Measurements from ENCODE around the gene ZP2.

The ZP2 gene

DNA sequence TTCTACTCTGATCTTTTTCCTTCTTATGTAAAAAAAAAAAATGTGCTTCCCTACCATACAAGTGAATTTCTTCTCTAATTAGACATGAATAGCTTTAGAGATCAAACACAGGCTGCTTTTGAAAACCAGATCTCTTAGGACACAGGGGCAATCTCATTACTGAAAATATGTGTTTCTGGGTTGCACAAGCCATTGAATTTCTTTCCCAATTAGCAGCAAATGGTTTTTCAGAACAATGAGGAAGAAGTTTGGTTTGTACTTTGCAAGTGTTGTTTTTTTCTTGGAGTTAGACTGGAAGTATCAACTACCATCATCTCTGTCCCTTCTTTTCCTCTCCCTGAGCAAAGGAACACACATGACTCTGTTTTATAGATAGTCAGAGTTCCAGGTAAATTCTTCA lies 16.5 kb upstream of the ZP2 start:
- Mint-ChIP-seq H3K36me3 (ENCODE audit: low read depth) (no peaks in the 10 kb centered on the region), H3K4me1 (ENCODE audit: low read depth) (peaks cover 3% of the 10 kb centered on the region), H3K9me3 (no peaks in the 10 kb centered on the region), H3K27me3 (ENCODE audit: low read depth) (peaks cover 52% of the 10 kb centered on the region), H3K4me3 (no peak overlapping the region), H3K27ac (no peak overlapping the region)

DNA sequence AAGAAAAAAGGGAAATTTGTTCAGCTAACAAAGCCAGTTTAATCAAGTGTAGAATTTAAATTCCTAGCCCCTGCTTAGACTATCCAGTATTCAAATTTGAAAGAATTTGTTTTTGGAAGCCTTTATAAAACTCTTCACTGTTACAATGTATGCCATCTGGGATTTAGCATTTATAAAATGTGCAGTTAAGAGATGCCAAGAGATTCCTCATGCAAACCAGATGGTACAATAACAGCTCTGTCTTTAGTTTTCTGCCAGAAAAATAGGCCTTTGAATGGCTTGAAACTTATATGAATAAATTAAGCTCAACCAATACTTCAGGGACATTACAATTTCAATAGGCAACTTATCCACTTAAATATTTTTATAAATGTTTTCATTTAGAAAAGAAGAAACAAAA lies 15.4 kb upstream of the ZP2 start:
- peaks cover 3% of the 10 kb centered on the region for H3K4me1 Mint-ChIP-seq (ENCODE audit: low read depth)
- peaks cover 54% of the 10 kb centered on the region for H3K27me3 Mint-ChIP-seq (ENCODE audit: low read depth)
- H3K4me3 Mint-ChIP-seq: no peak overlapping the region
- H3K27ac Mint-ChIP-seq: no peak overlapping the region
- H3K9me3 Mint-ChIP-seq: no peaks in the 10 kb centered on the region
- no peaks in the 10 kb centered on the region for H3K36me3 Mint-ChIP-seq (ENCODE audit: low read depth)

DNA sequence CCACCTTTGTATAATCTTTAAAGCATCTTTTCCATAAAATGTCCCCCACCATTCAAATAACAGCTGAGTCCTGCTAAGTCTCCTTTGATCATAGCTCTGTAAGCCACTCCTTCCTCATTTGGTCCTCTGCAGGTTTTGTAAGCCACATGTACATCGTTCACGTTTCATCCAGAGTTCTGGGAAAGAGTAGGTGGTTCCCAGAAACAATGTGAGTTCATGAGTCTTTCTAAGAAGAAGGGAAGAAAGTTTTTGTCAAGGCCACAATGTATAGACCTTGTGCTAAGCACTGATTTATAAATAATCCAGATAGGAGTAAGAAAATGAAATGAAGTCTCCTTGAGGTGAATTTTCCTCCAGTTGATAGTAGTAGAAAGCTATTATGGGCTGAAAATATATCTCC lies 13.4 kb upstream of the ZP2 start:
- Mint-ChIP-seq H3K9me3 (no peaks in the 10 kb centered on the region), H3K36me3 (ENCODE audit: low read depth) (no peaks in the 10 kb centered on the region), H3K27me3 (ENCODE audit: low read depth) (peaks cover 57% of the 10 kb centered on the region), H3K27ac (no peak overlapping the region), H3K4me3 (no peak overlapping the region), H3K4me1 (ENCODE audit: low read depth) (peaks cover 3% of the 10 kb centered on the region)

DNA sequence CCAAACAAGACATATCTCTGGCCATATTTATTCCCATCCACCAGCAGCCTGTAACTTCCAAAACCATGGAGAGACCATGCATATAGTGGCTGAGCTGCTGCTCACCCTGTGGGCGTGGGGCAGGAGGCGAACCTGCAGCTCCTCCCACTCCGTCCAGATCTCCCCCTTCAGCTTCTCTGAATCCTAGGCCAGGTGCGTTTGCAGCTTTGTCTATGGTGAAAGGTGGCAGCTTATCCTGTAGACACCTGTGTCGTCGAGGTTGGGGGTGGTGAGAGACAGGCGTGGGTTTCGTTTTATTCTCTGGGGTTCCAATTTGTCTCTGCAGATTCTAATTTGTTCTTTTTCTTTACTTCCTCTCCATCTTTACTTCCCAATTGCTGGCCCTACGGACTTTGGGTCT lies 12.4 kb upstream of the ZP2 start:
- H3K27me3 Mint-ChIP-seq (ENCODE audit: low read depth): peaks cover 57% of the 10 kb centered on the region
- H3K36me3 Mint-ChIP-seq (ENCODE audit: low read depth): no peaks in the 10 kb centered on the region
- H3K4me3 Mint-ChIP-seq: no peak overlapping the region
- no peaks in the 10 kb centered on the region for H3K9me3 Mint-ChIP-seq
- H3K27ac Mint-ChIP-seq: no peak overlapping the region
- H3K4me1 Mint-ChIP-seq (ENCODE audit: low read depth): peaks cover 3% of the 10 kb centered on the region

- peaks cover 3% of the 10 kb centered on the region for H3K4me1 Mint-ChIP-seq (ENCODE audit: low read depth)
- H3K27ac Mint-ChIP-seq: no peak overlapping the region
- H3K9me3 Mint-ChIP-seq: no peaks in the 10 kb centered on the region
- H3K4me3 Mint-ChIP-seq: no peak overlapping the region
- no peaks in the 10 kb centered on the region for H3K36me3 Mint-ChIP-seq (ENCODE audit: low read depth)
- H3K27me3 Mint-ChIP-seq (ENCODE audit: low read depth): peaks cover 49% of the 10 kb centered on the region
Observed at GRCh38 chr16:21222495-21223337, 11.3 kb upstream of the ZP2 start.

DNA sequence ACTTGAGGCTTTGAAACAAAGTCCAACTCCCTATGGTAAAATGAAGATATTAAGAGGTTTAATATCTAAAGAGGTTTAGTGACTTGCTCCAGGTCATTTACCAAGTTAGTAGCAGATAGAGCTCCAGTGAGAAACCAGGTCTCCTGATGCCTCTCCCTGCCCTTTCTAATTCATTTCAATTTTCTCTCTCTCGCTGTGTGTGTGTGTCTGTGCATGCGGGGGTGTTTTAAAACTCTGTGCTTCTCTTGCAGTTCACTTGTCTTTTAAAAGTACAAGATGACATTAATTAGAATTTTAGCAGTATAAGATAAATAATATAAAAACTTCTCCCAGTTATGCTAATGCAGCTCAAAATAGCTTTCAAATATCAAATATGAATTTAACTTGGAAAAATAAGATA lies 8.2 kb upstream of the ZP2 start:
- Mint-ChIP-seq H3K27ac (no peak overlapping the region), H3K27me3 (ENCODE audit: low read depth) (peaks cover 36% of the 10 kb centered on the region), H3K9me3 (no peaks in the 10 kb centered on the region)

DNA sequence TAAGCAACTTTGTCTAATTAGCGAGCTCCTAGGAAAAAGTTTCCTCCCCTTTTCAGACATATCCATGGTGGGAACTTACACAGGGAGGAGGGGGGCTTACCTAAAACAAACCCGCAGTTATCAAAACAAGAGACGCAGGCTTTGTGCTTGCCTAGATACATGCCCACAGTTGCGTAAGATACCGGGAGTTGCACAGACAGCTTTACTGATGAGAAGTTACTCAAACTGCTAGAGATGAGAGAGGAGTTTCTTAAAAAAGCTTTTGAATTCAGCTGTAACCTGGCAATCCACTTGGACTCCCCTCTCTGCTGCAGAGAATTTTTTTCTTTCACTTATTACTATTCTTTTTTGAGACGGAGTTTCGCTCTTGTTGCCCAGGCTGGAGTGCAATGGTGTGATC lies 6.8 kb upstream of the ZP2 start:
- Mint-ChIP-seq H3K27ac (no peak overlapping the region), H3K4me1 (ENCODE audit: low read depth) (no peaks in the 10 kb centered on the region), H3K4me3 (no peak overlapping the region), H3K27me3 (ENCODE audit: low read depth) (peaks cover 26% of the 10 kb centered on the region), H3K36me3 (ENCODE audit: low read depth) (no peaks in the 10 kb centered on the region), H3K9me3 (no peaks in the 10 kb centered on the region)

More for the DNA sequence above, 8.2 kb upstream of the ZP2 start:
- no peak overlapping the region for H3K4me3 Mint-ChIP-seq
- no peaks in the 10 kb centered on the region for H3K4me1 Mint-ChIP-seq (ENCODE audit: low read depth)
- no peaks in the 10 kb centered on the region for H3K36me3 Mint-ChIP-seq (ENCODE audit: low read depth)

DNA sequence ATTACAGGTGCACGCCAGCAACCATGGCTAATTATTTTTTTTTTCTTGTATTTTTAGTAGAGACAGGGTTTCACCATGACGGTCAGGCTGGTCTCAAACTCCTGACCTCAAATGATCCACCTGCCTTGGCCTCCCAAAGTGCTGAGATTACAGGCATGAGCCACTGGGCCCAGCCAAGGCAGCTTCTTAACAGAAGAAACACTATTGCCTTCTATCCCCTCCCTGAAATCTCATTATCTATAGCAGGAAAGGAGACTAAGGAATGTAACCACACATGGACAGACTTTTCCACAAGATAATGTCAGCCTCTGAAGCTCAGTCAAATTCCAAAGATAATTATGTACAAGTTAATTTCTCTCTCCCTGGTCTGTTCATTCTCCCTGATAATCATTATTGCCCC lies 5.7 kb upstream of the ZP2 start:
- Mint-ChIP-seq H3K4me3 (no peak overlapping the region), H3K27me3 (ENCODE audit: low read depth) (peaks cover 19% of the 10 kb centered on the region), H3K27ac (no peak overlapping the region), H3K36me3 (ENCODE audit: low read depth) (no peaks in the 10 kb centered on the region), H3K9me3 (no peaks in the 10 kb centered on the region), H3K4me1 (ENCODE audit: low read depth) (no peaks in the 10 kb centered on the region)

DNA sequence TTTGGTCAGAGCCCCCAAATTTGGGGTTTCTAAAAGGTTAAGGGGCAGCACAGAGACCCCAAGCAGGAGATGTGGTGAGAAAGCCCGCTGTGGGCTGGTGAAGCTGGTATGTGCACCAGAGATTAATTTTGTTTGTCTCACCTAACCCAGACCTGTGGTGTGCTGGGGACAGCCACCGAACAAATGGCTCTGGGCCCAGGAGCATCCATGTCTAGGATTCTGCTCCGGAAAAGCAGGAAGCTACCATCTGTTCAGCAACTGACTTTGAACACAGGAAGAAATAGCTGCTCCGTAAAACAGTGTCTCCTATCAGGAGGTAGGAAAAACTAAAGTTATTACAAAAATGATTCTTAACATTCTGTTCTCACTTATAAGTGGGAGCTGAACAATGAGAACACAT lies 2.7 kb upstream of the ZP2 start:
- H3K27me3 Mint-ChIP-seq (ENCODE audit: low read depth): peaks cover 5% of the 10 kb centered on the region
- no peak overlapping the region for H3K4me3 Mint-ChIP-seq
- no peaks in the 10 kb centered on the region for H3K36me3 Mint-ChIP-seq (ENCODE audit: low read depth)
- H3K4me1 Mint-ChIP-seq (ENCODE audit: low read depth): no peaks in the 10 kb centered on the region
- H3K9me3 Mint-ChIP-seq: no peaks in the 10 kb centered on the region
- H3K27ac Mint-ChIP-seq: no peak overlapping the region

DNA sequence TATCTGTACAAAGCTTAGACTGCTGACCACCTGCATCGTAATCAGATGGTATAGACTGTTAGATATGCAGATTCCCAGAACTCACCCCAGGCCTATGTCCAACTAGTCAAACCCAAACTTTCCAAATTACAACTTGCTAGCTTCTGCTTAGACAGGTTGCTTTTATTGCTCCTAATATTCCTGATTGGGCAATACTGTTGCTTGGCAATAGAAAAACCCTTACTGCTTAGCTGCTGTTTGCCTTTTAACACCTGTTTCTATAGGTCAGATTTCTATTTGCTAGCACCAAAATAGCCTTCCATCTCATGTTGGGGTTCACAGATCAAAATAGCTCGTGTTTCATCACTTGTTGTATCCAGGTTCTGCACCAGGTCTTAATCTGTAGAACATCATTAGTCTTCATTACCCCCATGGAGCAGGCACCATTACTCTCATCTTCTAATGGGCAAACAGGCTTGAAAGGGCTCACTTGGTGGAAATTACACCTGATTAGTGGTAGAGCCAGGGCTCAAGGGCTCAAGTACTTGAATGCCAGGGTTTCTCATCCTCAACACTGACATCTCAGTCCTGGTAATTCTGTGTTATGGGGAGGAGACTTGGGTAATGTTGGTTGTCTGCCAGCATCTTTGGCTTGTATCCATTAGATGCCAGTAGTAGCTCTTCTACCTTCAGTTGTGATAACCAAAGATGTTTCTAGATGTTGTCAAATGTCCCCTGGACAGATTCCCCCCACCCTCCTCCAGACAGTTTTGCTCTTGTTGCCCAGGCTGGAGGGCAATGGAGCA lies 2.7 kb downstream of the ZP2 start:
- no peak overlapping the region for H3K4me3 Mint-ChIP-seq
- no peaks in the 10 kb centered on the region for H3K36me3 Mint-ChIP-seq (ENCODE audit: low read depth)
- no peak overlapping the region for H3K27ac Mint-ChIP-seq
- no peaks in the 10 kb centered on the region for H3K9me3 Mint-ChIP-seq
- H3K27me3 Mint-ChIP-seq (ENCODE audit: low read depth): peaks cover 5% of the 10 kb centered on the region
- H3K4me1 Mint-ChIP-seq (ENCODE audit: low read depth): no peaks in the 10 kb centered on the region

DNA sequence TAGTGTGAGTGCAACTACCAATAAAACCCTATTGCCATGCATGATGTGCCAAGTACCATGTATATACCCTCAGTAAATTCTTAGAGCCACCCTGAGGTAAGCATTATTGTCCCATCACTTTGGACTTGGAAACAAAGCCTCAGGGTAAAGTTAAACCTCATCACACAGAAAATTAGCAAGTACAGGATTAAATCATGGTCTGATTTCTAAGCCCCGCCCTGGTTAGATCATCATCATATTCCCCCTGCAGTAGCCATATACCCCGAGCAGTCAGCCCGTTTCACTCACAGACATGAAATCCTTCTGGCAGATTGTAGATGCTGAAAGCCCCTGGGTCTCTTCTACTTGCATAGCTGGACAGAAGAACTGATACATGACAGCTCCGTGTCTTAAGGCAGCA lies 4.8 kb downstream of the ZP2 start:
- H3K36me3 Mint-ChIP-seq (ENCODE audit: low read depth): no peaks in the 10 kb centered on the region
- no peaks in the 10 kb centered on the region for H3K9me3 Mint-ChIP-seq
- no peaks in the 10 kb centered on the region for H3K4me1 Mint-ChIP-seq (ENCODE audit: low read depth)
- no peak overlapping the region for H3K4me3 Mint-ChIP-seq
- peaks cover 16% of the 10 kb centered on the region for H3K27me3 Mint-ChIP-seq (ENCODE audit: low read depth)
- no peak overlapping the region for H3K27ac Mint-ChIP-seq

DNA sequence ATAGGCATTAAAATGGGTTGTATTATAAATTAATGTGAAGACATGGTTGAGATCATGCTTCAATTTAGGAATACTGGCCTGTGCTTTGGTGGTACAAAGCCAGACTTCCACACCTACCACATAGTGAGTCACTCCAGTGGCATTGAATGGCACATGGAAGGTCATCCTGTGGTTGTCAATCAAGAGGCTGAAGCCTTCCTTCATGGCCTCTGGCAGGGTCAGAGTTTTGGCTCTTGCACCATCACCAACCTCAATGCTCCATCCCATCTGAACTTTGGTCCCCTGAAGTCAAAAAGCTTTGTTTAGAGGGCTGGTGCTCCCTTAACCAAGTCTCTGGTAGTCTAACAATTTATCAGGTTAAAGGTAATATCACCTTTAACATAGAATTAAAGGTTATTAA lies 6.1 kb downstream of the ZP2 start:
- Mint-ChIP-seq H3K27me3 (ENCODE audit: low read depth) (peaks cover 16% of the 10 kb centered on the region), H3K4me3 (no peak overlapping the region), H3K4me1 (ENCODE audit: low read depth) (no peaks in the 10 kb centered on the region), H3K9me3 (no peaks in the 10 kb centered on the region), H3K36me3 (ENCODE audit: low read depth) (no peaks in the 10 kb centered on the region), H3K27ac (no peak overlapping the region)

DNA sequence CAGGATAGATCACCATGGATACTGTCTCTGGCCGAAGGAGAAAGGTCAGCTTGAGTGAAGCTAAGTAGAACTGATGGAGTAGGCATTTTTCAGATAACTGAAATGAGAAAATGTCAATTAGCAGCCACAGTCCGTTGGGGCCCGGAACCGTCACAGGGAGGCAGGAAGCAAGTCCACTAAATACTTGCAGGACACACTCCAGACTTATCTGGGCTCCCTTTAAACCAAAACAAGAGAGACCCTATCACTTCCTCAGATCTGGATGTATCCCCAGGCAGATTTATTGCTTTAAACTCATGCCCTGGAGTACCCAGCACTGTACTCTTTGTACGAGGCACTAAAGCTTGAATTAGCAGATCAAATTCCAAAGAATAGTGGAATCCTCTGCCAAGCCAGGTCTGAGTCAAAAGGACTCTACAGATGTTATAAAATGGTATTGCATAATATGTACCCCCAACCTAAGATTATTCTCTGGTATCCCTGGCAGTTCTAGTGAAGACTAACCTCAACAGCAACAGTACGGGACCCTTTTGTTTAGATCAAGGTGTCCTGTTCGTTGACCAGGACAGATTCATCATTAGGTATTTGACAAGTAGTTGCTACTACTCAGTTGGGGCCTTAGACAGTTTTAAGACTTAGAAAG lies 8.1 kb downstream of the ZP2 start:
- Mint-ChIP-seq H3K27ac (no peak overlapping the region), H3K4me1 (ENCODE audit: low read depth) (no peaks in the 10 kb centered on the region), H3K4me3 (no peak overlapping the region), H3K36me3 (ENCODE audit: low read depth) (no peaks in the 10 kb centered on the region), H3K9me3 (no peaks in the 10 kb centered on the region), H3K27me3 (ENCODE audit: low read depth) (peaks cover 21% of the 10 kb centered on the region)

- Mint-ChIP-seq H3K27me3 (ENCODE audit: low read depth) (peaks cover 16% of the 10 kb centered on the region), H3K9me3 (no peaks in the 10 kb centered on the region), H3K36me3 (ENCODE audit: low read depth) (no peaks in the 10 kb centered on the region), H3K4me1 (ENCODE audit: low read depth) (peaks cover 2% of the 10 kb centered on the region), H3K4me3 (no peak overlapping the region), H3K27ac (no peak overlapping the region)
Observed at GRCh38 chr16:21199607-21200218, 11.7 kb downstream of the ZP2 start.

Measured in T-helper 1 cell treated with Interleukin-12 subunit alpha and Interleukin-12 subunit beta and Interleukin-4 antibody, amounts not matched to agents 30 μg/mL and 1 μg/mL, for 36 hours (primary cell).